ENCODE measurements around the gene FNDC5.
"Not testable (repeated sequence)": the region's sequence is repeated elsewhere in the genome, so short reads cannot be mapped to it uniquely, and the experiment has no call there.

The FNDC5 gene

DNA sequence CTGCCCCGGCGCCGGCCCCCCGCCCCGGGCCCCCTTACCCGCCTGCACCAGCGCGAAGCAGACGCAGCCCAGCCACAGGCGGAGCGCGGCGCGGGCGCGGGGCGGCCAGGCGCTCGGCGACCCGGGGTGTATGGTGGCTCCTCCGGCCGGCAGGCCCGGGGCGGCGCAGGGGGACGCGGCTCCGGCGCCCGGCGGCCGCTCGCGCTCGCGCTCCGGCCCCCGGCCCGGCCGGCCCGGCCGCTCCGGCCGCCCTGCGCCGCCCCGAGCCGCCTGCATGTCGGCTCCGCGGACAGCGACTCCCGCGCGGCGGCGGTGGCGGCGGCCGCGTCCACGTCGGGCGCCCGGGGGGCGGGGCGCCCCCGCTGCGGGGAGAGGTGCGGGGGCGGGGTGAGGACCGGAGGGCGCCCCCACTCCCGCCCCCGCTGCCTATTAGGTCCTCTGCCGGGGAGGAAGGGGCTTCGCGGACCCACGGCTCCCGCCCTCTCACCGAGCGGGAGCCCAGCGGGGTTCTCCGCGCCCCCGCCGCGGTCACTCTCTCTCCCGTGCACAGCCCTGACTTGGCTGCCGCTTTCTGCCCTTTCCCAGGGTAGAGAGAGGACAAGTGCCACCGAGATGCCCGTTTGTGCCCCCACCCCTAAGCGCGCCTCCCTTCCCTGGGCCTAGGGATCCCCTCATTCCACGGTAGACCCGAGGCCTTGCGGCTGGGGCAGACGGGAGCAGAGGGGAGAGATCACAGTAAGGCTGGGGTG lies at the start of gene FNDC5:
TSS of gene FNDC5 (minus strand) at position 298 of the 749 bp plus-strand sequence.
- no peak for DNase-seq

DNA sequence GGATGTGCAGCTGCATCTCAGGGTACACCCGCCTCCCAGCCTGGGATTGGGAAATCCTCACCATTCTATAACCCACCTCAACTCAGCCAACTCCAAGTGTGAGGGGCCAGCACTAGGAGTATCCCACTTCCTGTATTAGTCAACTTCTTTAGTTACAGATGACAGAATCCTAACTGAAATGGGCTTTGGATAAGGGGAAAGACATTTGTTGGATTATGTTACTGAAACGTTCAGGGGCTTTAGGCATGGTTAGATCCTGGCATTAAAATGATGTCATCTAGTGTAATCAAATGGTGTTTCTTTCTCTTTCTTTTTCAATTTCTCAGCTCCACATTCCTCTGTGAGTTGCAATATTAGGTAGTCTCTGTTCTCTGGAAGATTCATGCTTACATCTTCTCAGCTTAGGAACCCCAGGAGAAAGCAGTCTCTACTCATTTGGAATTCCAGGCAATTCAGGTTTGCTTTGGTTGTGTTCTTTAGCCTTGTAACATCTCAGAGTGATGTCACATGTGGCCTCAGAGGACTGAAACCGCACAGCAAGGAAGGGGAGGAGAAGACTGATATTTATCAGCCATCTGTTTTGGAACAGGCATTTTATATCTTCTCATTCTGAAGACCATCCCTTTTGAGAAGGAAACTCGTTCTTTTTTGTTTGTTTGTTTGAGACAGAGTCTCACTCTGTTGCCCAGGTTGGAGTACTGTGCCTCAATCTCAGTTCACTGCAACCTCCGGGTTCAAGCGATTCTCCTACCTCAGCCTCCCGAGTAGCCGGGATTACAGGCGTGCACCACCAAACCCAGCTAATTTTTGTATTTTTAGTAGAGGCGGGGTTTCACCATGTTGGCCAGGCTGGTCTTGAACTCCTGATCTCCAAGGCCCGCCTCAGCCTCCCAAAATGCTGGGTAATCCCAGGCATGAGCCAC lies 49.4 kb upstream of the FNDC5 start:
- DNase-seq, result peak; percentile 46

DNA sequence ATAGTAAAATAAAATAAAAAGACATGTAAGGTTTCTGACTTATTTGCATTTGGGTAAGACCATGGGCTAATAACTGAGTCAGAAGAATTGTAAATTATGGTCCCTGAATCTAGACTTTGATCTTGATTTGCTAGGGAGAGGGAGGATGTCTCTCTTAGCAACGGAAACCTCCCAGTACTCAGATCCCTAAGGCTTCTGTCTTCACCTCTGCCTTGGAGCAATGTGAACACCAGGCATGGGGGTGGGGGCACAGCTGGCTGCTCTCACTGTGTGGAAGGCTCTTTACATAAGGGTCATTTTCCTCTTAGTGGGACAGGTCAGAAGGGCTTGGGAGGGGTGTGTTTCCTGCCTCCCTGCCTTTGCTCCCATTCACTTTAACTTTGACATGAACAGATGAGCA lies 47.5 kb upstream of the FNDC5 start:
- no peak for DNase-seq

DNA sequence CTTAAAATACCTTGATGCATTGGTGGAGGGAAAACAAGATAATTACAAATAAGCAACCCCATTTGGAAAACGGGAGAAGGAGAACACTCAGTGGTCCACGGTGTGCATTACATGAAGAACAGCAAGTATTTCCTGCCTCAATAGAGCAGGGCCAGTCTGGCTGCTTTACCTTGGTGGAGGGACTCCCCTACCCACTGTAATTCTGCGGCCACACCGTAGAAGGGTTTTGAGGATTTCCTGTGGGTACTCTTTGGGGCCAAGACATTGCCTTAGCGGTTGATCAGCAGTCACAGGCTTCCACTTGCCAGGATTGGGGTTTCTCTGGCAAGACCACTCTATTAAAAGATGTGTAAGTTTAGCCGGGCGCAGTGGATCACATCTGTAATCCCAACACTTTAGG lies 46.8 kb upstream of the FNDC5 start:
- no peak for DNase-seq

DNA sequence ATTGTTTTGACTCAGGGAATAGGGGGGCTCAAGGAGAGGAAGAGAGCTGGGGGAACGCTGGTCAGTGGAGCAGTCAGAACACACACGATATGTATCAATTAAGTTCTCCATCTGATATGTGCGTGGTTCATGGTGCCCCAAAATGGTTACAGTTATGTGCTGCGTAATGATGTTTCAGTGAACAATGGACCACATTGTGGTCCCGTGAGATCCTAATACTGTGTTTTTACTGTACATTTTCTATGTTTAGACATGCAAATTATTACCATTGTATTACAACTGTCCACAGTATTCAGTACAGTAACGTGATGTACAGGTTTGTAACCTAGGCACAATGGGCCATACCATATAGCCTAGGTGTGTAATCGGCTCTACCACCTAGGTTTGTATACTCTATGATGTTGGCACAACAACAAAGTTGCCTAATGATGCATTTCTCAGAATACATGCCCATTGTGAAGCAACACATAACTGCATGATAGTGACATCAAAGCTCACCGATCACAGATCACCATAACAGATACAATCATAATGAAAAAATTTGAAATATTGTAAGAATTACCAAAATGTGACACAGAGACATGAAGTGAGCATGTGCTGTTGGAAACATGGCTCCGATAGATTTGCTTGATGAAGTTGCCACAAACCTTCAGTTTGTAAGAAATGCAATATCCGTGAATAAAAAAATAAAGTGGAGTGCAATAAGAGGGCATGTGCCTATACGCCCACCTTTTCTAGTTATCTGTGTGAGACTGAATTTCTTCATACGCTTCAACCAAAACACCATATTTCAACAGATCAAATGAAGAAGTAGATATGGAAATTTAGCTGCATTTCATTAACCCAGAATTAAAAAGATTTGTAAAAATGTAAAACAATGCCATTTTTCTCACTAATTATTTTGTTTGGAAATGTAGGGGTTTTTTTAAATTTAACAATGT lies 45.3 kb upstream of the FNDC5 start:
- no peak for DNase-seq

DNA sequence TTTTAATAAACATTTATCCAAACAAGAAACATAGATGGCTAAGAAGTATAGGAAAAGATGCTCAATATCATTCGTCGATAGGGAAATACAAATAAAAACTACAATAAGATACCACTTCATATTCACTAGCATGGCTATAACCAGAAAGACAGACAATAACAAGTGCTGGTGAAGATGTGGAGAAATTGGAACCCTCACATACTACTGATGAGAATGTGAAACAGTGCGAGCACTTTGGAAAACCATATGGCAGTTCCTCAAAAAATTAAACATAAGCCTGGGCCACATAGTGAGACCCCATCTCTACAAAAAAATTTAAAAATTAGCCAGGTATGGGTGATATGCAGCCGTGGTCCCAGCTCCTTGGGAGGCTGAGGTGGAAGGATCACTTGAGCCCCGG lies 39.6 kb upstream of the FNDC5 start:
- DNase-seq, result no peak

DNA sequence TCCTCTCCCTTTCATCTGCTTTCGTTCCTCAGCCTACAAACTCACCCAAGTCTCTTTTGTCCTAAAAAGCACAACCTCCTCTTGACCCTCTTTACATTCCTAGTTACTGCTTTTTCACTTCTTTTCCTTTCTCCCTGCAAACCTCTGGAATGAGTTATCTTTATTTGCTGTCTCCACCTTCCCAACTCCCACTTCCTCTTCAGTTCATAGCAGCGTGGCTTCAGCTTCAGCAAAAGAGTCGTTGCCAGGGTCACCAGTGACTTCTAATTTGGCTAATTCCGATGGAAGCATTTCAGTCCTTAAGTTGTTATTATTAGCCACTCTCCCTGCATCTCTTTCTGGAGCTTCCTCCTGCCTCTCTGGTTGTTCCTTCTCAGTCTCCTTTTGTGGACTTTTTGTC lies 36.7 kb upstream of the FNDC5 start:
- peak; percentile 53 for DNase-seq

DNA sequence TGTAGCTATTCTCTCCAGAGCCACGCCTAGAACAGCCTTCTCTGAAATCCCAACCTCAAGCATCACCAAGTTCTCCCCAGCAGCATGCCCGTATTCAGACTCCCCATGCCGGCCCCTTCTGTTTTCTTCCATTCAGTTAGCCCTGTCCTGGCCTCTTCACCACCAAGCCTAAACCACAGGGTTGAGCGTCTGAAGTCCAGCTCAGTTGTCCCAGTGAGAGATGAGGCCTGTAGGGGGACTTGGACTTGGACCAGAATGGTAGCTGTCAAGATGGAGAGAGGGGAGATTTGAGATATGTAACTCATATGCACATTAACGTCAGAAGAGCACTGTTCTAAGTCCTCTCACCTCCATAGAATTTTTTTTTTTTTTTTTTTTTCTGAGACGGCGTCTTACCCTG lies 35.9 kb upstream of the FNDC5 start:
- no peak for DNase-seq

DNA sequence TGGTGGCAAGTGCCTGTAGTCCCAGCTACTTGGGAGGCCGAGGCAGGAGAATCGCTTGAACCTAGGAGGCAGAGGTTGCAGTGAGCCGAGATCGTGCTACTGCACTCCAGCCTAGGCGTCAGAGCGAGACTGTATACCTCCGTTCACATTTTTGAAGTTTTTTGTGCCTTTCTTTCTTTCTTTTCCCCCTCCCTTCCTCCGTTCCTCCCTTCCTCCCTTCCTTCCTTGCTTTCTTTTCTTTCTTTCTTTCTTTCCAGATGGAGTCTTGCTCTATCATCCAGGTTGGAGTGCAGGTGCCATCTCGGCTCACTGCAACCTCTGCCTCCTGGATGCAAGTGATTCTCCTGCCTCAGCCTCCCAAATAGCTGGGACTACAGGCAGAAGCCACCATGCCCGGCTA lies 34.9 kb upstream of the FNDC5 start:
- DNase-seq, result not testable (repeated sequence)

DNA sequence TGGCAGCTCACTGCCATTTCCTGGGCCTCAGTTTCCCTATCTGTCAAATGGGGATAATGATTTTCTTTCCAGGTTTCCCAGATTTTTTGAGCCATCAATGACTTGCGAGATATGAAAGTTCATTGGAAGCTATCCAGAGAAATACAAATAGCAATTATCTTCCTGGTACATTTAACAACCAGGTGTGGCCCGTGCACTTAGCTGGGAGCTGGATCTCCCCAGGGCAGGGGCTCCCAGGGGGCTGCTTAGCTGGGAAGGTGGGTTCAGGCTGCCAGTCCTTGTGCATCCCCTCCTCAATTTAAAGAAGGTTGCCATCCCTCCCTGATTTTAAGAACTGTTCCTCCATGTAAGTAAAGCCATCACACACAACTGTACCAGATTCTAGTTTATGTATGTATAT lies 34.1 kb upstream of the FNDC5 start:
- DNase-seq, result no peak

DNA sequence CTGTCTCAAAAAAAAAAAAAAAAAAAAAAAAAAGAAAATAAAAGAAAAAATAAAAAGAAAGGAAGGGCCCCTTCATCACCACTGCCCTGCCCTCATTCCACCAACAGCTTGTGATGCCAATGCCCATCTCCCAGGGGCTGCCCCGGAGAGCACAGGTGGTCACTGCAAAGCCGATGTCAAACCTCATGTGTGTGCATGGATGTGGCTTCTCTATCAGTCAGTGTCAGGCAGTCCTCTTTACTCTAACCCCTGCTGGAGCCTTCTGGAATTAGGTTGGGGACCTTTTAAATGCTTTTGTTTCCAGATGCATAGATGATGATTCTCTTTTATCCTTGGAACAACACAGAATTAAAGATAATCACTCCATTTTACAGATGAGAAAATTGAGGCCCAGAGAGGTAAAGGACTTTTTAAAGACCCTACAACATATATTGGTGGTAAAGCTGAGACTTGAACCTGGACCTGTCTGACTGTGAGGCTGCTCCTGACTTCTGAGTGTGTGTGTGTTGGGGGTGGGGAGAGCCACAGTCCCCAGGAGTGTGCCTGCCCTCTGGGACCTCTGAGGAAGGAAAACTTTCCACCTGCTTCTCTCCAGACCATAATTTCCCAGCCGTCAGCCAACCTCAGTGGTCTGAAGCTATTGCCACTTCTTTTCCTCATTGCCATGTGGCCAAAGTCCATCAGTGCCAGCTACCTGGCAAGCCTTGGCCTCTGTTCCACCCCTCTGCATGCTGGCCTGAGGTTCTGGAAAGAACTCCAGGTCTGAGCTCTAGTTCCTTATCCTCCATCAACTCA lies 33.5 kb upstream of the FNDC5 start:
- no peak for DNase-seq

DNA sequence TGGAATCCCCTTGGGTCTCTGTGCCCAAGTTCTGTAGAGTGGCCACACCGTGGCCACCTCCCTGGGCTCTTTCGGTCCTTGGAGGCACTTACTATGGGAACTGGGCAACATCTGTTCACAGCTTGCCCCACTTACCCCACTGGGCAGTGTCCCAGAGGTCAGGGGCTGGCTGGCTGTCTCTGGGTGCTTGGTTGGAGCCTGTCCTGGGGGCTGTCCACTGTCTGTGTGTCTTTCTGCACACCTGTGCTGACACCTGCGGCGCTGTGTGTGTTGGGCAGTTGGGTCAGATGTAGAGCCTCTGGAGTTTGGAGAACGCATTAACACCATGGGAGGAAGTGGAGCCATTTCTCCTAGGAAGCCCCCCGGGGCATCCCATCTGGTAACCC lies 31.8 kb upstream of the FNDC5 start:
- DNase-seq, result no peak

DNA sequence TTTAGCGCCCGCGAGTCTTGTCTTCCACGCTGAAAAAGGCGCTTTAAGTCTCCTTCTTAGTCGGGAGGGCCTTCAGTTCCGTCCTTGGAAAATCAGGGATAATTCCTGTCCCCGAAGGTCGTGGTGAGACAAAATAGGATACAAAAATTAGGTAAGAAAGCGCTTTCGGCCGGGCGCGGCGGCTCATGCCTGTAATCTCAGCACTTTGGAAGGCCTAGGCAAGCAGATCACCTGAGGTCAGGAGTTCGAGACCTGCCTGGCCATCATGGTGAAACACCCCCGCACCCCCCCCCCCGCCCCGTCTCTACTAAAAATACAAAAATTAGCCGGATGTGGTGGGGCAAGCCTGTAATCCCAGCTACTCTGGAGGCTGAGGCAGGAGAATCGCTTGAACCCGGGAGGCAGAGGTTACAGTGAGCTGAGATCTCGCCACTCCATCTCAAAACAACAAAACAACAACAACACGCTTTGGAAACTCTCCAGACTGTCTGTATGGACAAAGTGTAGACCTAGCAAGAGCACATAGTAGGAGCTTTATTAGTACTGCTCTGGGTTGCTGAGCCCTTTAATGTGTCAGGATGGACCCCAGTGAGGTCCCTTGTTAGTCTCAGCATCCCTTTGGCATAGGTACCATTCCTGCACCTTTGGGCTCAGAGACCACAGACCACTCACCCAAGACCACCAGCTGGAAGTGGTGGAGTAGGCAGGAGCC lies 31.3 kb upstream of the FNDC5 start:
- no peak for DNase-seq

DNA sequence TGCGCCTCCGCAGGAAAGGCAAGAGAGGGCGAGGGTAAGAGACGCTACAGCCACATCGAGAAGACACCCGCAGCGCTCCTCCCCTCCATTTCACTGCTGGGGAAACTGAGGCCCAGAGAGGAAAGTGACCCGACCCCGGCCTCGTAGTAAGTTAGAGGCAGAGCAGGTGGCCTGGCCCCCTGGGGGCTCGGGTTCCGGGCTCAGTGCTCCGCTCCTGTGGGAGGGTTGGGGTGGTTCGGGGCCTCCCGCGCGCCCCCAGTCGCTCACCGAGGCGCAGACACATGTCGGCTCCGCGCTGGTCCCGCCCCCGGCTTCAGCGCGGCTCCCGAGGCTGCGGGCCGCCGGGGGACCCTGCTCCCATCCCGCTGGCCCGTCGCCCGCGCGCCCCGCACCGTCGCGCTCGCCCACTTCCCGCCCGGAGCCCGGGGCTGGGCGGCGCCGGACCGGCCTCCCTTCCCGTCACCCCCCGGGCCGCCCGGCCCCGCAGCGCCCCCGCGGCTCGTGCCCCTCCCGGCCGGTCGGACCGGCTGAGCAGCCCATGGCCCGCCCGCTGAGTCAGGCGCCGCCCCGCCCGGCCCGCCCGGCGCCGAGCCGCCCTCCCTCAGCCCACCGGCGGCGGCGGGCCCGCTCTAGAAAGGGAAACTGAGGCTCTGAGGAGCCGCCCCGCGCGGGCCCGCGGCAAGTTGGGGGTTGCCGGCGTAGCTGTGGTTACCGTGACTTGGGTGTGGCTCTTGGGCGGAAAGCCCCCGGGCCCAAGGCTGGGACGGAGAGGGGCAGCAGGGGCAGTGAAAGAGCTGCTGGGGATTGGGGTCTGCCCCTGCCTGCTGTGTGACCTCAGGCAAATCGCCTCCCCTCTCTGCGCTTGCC lies 30.5 kb upstream of the FNDC5 start, which contains the start of gene TMEM54:
TSS of gene TMEM54 (minus strand) at position 434 of the 867 bp plus-strand sequence. CDS start at position 283, 151 bp downstream.
- DNase-seq, result no peak

DNA sequence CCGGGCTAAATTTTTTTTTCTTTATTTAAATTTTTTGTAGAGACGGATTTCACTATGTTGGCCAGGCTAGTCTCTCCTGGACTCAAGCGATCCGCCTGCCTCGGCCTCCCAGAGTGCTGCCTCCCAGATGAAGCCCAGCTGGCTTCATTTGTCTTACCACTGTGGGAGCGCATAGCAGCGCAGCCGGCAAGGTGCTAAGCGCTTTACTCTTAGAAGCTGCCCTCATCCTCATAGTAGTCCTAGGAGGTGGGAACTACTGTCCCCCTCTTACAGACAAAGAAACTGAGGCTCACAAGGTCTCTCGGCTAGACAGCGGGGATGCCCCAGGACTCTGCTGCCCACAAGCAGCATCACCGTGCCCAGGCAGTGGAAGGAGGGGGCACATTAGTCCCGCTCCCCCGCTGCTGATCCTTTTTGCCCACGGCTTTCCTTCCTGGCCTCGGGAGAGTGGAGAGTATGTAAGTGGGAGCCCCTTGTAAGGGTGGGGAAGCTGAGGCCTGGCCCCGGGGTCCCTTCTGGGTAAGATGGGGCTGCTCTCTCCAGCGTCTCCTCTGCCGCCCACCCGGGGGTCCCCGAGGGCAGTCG lies 29.8 kb upstream of the FNDC5 start:
- no peak for DNase-seq

DNA sequence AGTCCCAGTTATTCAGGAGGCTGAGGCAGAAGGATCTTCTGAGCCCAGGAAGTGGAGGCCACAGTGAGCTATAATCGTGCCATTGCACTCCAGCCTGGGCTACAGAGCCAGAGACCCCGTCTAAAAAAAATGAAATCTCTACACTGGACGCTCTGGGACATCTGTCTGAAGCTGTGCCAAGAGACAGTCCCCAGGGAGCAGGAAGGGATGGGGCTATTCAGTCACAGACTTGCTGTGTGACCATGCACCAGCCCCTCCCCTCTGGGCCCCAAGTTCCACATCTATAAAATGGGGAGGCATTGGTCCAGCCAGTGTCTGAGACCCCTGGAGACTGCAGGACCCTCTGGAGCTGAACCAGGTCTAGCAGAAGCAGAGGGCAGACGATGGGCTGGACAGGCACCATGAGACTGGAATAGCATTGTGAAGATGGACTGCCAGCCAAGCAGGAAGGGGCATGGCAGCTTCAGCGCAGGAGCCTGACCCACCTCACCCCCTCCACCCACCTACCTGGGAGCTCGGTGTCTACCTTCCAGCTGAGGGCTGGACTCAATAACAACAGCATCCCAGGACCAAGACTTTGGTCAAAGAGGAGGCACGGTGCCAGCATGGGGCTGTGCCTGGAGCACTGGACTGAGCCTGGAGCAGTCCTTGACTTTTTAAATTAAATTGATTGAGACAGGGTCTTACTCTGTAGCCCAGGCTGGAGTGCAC lies 29.0 kb upstream of the FNDC5 start:
- DNase-seq, result no peak

DNA sequence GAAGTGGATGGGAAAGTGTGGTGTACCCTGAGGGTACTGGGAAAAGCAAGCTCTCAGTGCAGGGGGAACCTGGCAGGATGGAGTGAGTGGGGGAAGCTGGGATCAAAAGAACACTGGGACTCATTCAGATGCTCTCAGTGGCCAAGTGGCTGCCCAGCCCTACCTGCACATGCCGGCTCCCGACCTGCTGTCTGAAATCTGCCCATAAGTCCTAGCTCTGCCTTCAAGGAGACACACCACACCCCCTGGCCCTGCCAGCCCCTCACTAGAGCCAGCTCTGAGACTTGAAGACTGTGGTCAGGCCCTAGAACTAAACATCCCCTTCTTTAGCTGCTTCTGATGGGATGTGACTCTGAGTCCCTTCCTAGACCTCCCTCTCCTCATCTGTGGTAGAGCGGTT lies 28.2 kb upstream of the FNDC5 start:
- no peak for DNase-seq

DNA sequence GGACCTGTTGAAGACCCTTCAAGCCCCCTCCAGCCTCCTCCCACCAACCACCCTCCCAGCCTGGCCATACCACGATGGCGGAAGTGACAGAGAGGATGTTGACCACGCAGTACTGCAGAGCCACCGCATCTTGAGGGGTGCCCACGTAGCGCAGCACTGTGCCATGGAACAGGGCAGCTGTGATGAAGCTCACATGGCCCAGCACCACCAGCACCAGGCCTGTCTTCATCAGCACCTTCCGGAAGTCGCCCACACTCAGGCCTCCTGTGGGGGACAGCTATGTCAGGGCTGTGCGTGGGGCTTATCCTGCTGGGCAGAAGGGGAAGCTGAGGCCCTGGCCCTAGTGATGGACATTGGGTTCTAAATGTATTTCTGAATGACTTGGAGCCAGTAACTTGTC lies 27.3 kb upstream of the FNDC5 start:
- no peak for DNase-seq

All from MV-4-11 (cell line).